Measurements from ENCODE around the gene ATG3. TPM values are rescaled to one million over a fixed set of nuclear protein-coding genes. Genes with fewer than 3 reads are reported as not detected.

ATG3 gene
- total and polyA plus RNA-seq, 2 of the 8 experiments (the other 6 are each of a cell fraction or from before 2014, with no cell fraction given) = 27.3 to 55.3 TPM

DNA sequence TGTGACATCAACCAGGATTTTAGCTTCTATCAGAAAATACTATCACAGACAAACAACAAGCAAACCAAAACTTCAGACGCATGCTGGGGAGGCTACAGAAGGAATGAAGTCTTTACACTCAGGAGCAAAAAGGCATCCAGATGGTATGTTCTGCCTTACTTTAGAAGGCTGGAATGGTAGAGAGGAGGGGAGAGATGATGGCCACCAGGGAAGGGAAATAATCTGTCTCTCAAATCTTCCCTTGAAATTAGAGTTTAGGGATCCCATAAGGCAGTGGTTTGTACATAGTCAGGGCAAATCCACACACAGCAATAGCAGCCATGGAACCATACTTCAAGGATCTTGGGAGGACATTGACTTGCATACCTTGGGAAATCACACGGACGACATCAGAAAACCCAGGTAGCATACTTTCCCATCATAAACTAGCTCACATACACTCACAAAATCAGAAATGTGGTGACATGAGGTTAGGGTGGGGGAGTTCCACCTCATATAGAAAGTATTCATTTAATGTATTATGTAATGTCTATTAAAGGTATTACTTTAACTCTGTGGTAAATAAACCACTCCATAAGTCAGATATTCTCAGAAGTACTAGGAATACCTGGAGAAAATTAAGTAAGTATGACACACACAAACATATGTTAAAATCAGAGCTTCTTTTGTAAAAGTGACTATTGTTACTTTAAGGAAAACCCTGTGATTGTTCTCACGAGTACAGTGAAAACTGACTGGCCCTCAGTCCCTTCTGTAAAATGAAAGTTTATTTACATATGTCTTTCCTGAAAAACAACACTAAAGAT, 71.9 kb downstream of the ATG3 start (continued):
- TF ChIP-seq, protein P1, sequence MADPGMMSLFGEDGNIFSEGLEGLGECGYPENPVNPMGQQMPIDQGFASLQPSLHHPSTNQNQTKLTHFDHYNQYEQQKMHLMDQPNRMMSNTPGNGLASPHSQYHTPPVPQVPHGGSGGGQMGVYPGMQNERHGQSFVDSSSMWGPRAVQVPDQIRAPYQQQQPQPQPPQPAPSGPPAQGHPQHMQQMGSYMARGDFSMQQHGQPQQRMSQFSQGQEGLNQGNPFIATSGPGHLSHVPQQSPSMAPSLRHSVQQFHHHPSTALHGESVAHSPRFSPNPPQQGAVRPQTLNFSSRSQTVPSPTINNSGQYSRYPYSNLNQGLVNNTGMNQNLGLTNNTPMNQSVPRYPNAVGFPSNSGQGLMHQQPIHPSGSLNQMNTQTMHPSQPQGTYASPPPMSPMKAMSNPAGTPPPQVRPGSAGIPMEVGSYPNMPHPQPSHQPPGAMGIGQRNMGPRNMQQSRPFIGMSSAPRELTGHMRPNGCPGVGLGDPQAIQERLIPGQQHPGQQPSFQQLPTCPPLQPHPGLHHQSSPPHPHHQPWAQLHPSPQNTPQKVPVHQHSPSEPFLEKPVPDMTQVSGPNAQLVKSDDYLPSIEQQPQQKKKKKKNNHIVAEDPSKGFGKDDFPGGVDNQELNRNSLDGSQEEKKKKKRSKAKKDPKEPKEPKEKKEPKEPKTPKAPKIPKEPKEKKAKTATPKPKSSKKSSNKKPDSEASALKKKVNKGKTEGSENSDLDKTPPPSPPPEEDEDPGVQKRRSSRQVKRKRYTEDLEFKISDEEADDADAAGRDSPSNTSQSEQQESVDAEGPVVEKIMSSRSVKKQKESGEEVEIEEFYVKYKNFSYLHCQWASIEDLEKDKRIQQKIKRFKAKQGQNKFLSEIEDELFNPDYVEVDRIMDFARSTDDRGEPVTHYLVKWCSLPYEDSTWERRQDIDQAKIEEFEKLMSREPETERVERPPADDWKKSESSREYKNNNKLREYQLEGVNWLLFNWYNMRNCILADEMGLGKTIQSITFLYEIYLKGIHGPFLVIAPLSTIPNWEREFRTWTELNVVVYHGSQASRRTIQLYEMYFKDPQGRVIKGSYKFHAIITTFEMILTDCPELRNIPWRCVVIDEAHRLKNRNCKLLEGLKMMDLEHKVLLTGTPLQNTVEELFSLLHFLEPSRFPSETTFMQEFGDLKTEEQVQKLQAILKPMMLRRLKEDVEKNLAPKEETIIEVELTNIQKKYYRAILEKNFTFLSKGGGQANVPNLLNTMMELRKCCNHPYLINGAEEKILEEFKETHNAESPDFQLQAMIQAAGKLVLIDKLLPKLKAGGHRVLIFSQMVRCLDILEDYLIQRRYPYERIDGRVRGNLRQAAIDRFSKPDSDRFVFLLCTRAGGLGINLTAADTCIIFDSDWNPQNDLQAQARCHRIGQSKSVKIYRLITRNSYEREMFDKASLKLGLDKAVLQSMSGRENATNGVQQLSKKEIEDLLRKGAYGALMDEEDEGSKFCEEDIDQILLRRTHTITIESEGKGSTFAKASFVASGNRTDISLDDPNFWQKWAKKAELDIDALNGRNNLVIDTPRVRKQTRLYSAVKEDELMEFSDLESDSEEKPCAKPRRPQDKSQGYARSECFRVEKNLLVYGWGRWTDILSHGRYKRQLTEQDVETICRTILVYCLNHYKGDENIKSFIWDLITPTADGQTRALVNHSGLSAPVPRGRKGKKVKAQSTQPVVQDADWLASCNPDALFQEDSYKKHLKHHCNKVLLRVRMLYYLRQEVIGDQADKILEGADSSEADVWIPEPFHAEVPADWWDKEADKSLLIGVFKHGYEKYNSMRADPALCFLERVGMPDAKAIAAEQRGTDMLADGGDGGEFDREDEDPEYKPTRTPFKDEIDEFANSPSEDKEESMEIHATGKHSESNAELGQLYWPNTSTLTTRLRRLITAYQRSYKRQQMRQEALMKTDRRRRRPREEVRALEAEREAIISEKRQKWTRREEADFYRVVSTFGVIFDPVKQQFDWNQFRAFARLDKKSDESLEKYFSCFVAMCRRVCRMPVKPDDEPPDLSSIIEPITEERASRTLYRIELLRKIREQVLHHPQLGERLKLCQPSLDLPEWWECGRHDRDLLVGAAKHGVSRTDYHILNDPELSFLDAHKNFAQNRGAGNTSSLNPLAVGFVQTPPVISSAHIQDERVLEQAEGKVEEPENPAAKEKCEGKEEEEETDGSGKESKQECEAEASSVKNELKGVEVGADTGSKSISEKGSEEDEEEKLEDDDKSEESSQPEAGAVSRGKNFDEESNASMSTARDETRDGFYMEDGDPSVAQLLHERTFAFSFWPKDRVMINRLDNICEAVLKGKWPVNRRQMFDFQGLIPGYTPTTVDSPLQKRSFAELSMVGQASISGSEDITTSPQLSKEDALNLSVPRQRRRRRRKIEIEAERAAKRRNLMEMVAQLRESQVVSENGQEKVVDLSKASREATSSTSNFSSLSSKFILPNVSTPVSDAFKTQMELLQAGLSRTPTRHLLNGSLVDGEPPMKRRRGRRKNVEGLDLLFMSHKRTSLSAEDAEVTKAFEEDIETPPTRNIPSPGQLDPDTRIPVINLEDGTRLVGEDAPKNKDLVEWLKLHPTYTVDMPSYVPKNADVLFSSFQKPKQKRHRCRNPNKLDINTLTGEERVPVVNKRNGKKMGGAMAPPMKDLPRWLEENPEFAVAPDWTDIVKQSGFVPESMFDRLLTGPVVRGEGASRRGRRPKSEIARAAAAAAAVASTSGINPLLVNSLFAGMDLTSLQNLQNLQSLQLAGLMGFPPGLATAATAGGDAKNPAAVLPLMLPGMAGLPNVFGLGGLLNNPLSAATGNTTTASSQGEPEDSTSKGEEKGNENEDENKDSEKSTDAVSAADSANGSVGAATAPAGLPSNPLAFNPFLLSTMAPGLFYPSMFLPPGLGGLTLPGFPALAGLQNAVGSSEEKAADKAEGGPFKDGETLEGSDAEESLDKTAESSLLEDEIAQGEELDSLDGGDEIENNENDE (IDR thresholded peaks at IDR 0.05; ENCODE audit: insufficient replicate concordance, low read length) = no peak
- TF ChIP-seq KDM1A (IDR thresholded peaks at IDR 0.05; ENCODE audit: borderline replicate concordance, low read length) = no peak
- TF ChIP-seq RAD21 (IDR thresholded peaks at IDR 0.05 in 1 of 2, conservative IDR thresholded peaks at IDR 0.05 in 1 of 2; ENCODE audit: low read depth in 2 of 2, low read length in 2 of 2) = no peak
- TF ChIP-seq GABPA (IDR thresholded peaks at IDR 0.05; ENCODE audit: borderline replicate concordance, insufficient read depth, low read length) = no peak
- no peak for TF ChIP-seq POLR2AphosphoS5 (IDR thresholded peaks at IDR 0.05; ENCODE audit: low read depth, low read length)
- no peak for TF ChIP-seq EGR1 (IDR thresholded peaks at IDR 0.05; ENCODE audit: borderline replicate concordance, low read depth, low read length)
- TF ChIP-seq SIRT6 (IDR thresholded peaks at IDR 0.05; ENCODE audit: low read length) = no peak
- TF ChIP-seq, protein P2, sequence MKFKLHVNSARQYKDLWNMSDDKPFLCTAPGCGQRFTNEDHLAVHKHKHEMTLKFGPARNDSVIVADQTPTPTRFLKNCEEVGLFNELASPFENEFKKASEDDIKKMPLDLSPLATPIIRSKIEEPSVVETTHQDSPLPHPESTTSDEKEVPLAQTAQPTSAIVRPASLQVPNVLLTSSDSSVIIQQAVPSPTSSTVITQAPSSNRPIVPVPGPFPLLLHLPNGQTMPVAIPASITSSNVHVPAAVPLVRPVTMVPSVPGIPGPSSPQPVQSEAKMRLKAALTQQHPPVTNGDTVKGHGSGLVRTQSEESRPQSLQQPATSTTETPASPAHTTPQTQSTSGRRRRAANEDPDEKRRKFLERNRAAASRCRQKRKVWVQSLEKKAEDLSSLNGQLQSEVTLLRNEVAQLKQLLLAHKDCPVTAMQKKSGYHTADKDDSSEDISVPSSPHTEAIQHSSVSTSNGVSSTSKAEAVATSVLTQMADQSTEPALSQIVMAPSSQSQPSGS (IDR thresholded peaks at IDR 0.05; ENCODE audit: low read length) = no peak
